Fibroblast of lung (primary cell): Measurements from ENCODE around the gene C3. TPM values are rescaled to one million over a fixed set of nuclear protein-coding genes. Genes with fewer than 3 reads are reported as not detected.

Experiments
- DNase-seq, 2 donors: peaks; one replicate each; pipeline versions ENCODE4 v3.0.0 to v3.0.0-alpha.2; 2010; ENCODE audit warnings: low read depth in 2 of 2
- H2AFZ ChIP-seq: 2 replicates; pipeline ENCODE4 v1.5.1; 2012; ENCODE audit warnings: low read length, control low read depth, inconsistent platforms
- H3K27ac ChIP-seq: 2 replicates; pipeline ENCODE4 v1.5.1; 2011; ENCODE audit warnings: low read length, control low read depth; ENCODE audit not compliant: insufficient read depth
- H3K27me3 ChIP-seq: 2 replicates; pipeline ENCODE4 v1.5.1; 2011; ENCODE audit warnings: mild to moderate bottlenecking, low read length; ENCODE audit not compliant: control insufficient read depth, insufficient read depth
- H3K36me3 ChIP-seq: 2 replicates; pipeline ENCODE4 v1.5.1; 2011; ENCODE audit warnings: low read length; ENCODE audit not compliant: control insufficient read depth, insufficient read depth
- H3K4me1 ChIP-seq: 2 replicates; pipeline ENCODE4 v1.5.1; 2011; ENCODE audit warnings: low read length; ENCODE audit not compliant: control insufficient read depth, insufficient read depth; ENCODE audit errors: extremely low read depth
- H3K4me2 ChIP-seq: 2 replicates; pipeline ENCODE4 v1.5.1; 2011; ENCODE audit warnings: low read length, control low read depth; ENCODE audit not compliant: insufficient read depth; ENCODE audit errors: extremely low read depth
- H3K4me3 ChIP-seq, 4 experiments: fragments of 200-600 bp in 1 of 4; sonication (generic) in 1 of 4; replicated peaks in 1 of 4; 2 replicates each; pipeline ENCODE4 v1.5.1; 2011 to 2016; ENCODE audit warnings: low read length in 4 of 4, low read depth in 3 of 4, mild to moderate bottlenecking in 3 of 4, control low read depth in 2 of 4, inconsistent platforms in 1 of 4, mixed read lengths in 1 of 4; ENCODE audit not compliant: insufficient read depth in 1 of 4; ENCODE audit errors: control extremely low read depth in 1 of 4
- H3K79me2 ChIP-seq: 2 replicates; pipeline ENCODE4 v1.5.1; 2012; ENCODE audit warnings: mild to moderate bottlenecking, low read length, inconsistent platforms; ENCODE audit not compliant: control insufficient read depth, insufficient read depth
- H3K9ac ChIP-seq: 2 replicates; pipeline ENCODE4 v1.5.1; 2011; ENCODE audit warnings: mild to moderate bottlenecking, low read length, control low read depth; ENCODE audit not compliant: insufficient read depth
- H3K9me3 ChIP-seq: 2 replicates; pipeline ENCODE4 v1.5.1; 2012; ENCODE audit warnings: low read depth, low read length; ENCODE audit not compliant: control insufficient read depth, insufficient read depth
- H4K20me1 ChIP-seq: 2 replicates; pipeline ENCODE4 v1.5.1; 2011; ENCODE audit warnings: low read length; ENCODE audit not compliant: control insufficient read depth, insufficient read depth; ENCODE audit errors: extremely low read depth
- CTCF ChIP-seq, 2 donors: IDR thresholded peaks in 1 of 2; conservative IDR thresholded peaks in 1 of 2; 1 replicate in 1 of 2; 2 replicates in 1 of 2; pipeline ENCODE4 v1.5.1; 2011 to 2012; ENCODE audit warnings: low read length in 2 of 2, control low read depth in 1 of 2, inconsistent platforms in 1 of 2, low read depth in 1 of 2, mild to moderate bottlenecking in 1 of 2
- EZH2 ChIP-seq: IDR thresholded peaks from 2 replicates; pipeline ENCODE4 v1.5.1; 2012; ENCODE audit warnings: low read length, control low read depth, mild to moderate bottlenecking; ENCODE audit errors: missing control alignments
- polyA plus RNA-seq, 2 donors: library from polyadenylated mRNA; depleted of rRNA in 1 of 2; stranded (reverse) in 1 of 2; unstranded in 1 of 2; fragments of >200 nt; gene quantifications; 2 replicates each; pipeline ENCODE4 v1.2.1, GENCODE V29; 2011 to 2012; ENCODE audit warnings: missing spikeins in 1 of 2
- total RNA-seq: library from RNA; depleted of rRNA; stranded (reverse); fragments of >200 nt; gene quantifications from 2 replicates; pipeline ENCODE4 v1.2.1, GENCODE V29; 2014

C3 gene
- total and polyA plus RNA-seq, 2 donors (not counting 1 experiment from before 2014, with no cell fraction given): 1.2 to 2.5 TPM

- no peak overlapping the region for H3K27ac ChIP-seq
- H3K4me3 ChIP-seq: no peak overlapping the region
- no peaks in the 10 kb centered on the region for H3K9me3 ChIP-seq
- no peak overlapping the region for H2AFZ ChIP-seq
- TF ChIP-seq EZH2 (no peak), CTCF (conservative IDR thresholded peaks at IDR 0.05 in 1 of 2, IDR thresholded peaks at IDR 0.05 in 1 of 2; ENCODE audit: low read depth in 1 of 2, low read length in 2 of 2) (no peak)
- peaks cover 3% of the 10 kb centered on the region for H3K4me1 ChIP-seq
- no peaks in the 10 kb centered on the region for H4K20me1 ChIP-seq
- H3K4me2 ChIP-seq: no peak overlapping the region
- no peak for DNase-seq
- H3K36me3 ChIP-seq: peaks cover 3% of the 10 kb centered on the region
- H3K79me2 ChIP-seq: no peaks in the 10 kb centered on the region
- H3K9ac ChIP-seq: no peak overlapping the region
- no peaks in the 10 kb centered on the region for H3K27me3 ChIP-seq
These were observed 12.4 kb upstream of the C3 start for GRCh38 chr19:6732803-6733337.

GRCh38 chr19:6731822-6732221, 11.4 kb upstream of the C3 start:
- H2AFZ ChIP-seq: no peak overlapping the region

More at GRCh38 chr19:6731822-6732221, 11.4 kb upstream of the C3 start:
- no peak overlapping the region for H3K27ac ChIP-seq
- no peak overlapping the region for H3K9ac ChIP-seq
- no peak overlapping the region for H3K4me2 ChIP-seq
- no peaks in the 10 kb centered on the region for H3K27me3 ChIP-seq
- H3K4me1 ChIP-seq: peaks cover 3% of the 10 kb centered on the region
- TF ChIP-seq CTCF (conservative IDR thresholded peaks at IDR 0.05 in 1 of 2, IDR thresholded peaks at IDR 0.05 in 1 of 2; ENCODE audit: low read depth in 1 of 2, low read length in 2 of 2) (no peak), EZH2 (no peak)
- no peaks in the 10 kb centered on the region for H4K20me1 ChIP-seq
- peaks cover 3% of the 10 kb centered on the region for H3K36me3 ChIP-seq
- H3K9me3 ChIP-seq: no peaks in the 10 kb centered on the region
- no peak for DNase-seq
- no peaks in the 10 kb centered on the region for H3K79me2 ChIP-seq
- no peak overlapping the region for H3K4me3 ChIP-seq
